ENCODE data around the gene S100A8. TPM values are rescaled to one million over a fixed set of nuclear protein-coding genes. Genes with fewer than 3 reads are reported as not detected.

The S100A8 gene
- total and polyA plus RNA-seq, 7 donors = 14.2 to 109 (median 82.2) TPM; not detected in 1

GRCh38 chr1:153396461-153396860, 5.6 kb upstream of the S100A8 start:
- Histone ChIP-seq H3K4me3 (no peak overlapping the region), H3K4me1 (no peaks in the 10 kb centered on the region), H3K27ac (no peak overlapping the region), H3K36me3 (no peaks in the 10 kb centered on the region), H3K9me3 (no peaks in the 10 kb centered on the region), H3K27me3 (peaks cover 0 to 11% (median 0%) of the 10 kb centered on the region in 3 donors)
- TF ChIP-seq CTCF (IDR thresholded peaks at IDR 0.05) (no peak), POLR2A (IDR thresholded peaks at IDR 0.05) (no peak), POLR2AphosphoS5 (IDR thresholded peaks at IDR 0.05) (no peak), EP300 (IDR thresholded peaks at IDR 0.05) (no peak)
- intact Hi-C loops (cut with DNase I) = no loop called here
- no peak for DNase-seq
- 77 to 89% methylated on average over 6 of the region's 6 CpGs for WGBS, 2 donors

- intact Hi-C loops (cut with DNase I) = no loop called here
- TF ChIP-seq CTCF (IDR thresholded peaks at IDR 0.05) = no peak
- no peak for TF ChIP-seq POLR2A (IDR thresholded peaks at IDR 0.05)
- no peak for TF ChIP-seq EP300 (IDR thresholded peaks at IDR 0.05)
- TF ChIP-seq POLR2AphosphoS5 (IDR thresholded peaks at IDR 0.05) = no peak
- H3K27ac ChIP-seq = no peak overlapping the region
- H3K27me3 ChIP-seq = peaks cover 0 to 11% (median 0%) of the 10 kb centered on the region in 3 donors
- H3K9me3 ChIP-seq = no peaks in the 10 kb centered on the region
- no peak for DNase-seq
- no peaks in the 10 kb centered on the region for H3K4me1 ChIP-seq
- no peak overlapping the region for H3K4me3 ChIP-seq
- 79 to 89% methylated on average over 6 of the region's 6 CpGs for WGBS, 2 donors
- H3K36me3 ChIP-seq = no peaks in the 10 kb centered on the region
Observed at GRCh38 chr1:153395776-153396175, 4.9 kb upstream of the S100A8 start.

GRCh38 chr1:153395136-153395685, 4.3 kb upstream of the S100A8 start:
- Histone ChIP-seq H3K4me3 (no peak overlapping the region), H3K4me1 (no peaks in the 10 kb centered on the region), H3K36me3 (no peaks in the 10 kb centered on the region), H3K9me3 (no peaks in the 10 kb centered on the region), H3K27me3 (peaks cover 0 to 11% (median 0%) of the 10 kb centered on the region in 3 donors), H3K27ac (no peak overlapping the region)
- intact Hi-C loops (cut with DNase I) = no loop called here
- no peak for TF ChIP-seq POLR2AphosphoS5 (IDR thresholded peaks at IDR 0.05)
- no peak for TF ChIP-seq POLR2A (IDR thresholded peaks at IDR 0.05)
- no peak for TF ChIP-seq CTCF (IDR thresholded peaks at IDR 0.05)
- no peak for TF ChIP-seq EP300 (IDR thresholded peaks at IDR 0.05)
- WGBS, 2 donors = 63 to 78% methylated on average over 7 of the region's 7 CpGs
- DNase-seq = no peak

GRCh38 chr1:153394391-153394790, 3.5 kb upstream of the S100A8 start:
- no peak overlapping the region for H3K27ac ChIP-seq
- WGBS, 2 donors = 83% methylated on average over 5 of the region's 5 CpGs

More at GRCh38 chr1:153394391-153394790, 3.5 kb upstream of the S100A8 start:
- H3K9me3 ChIP-seq = no peaks in the 10 kb centered on the region
- no peak overlapping the region for H3K4me3 ChIP-seq
- no peaks in the 10 kb centered on the region for H3K36me3 ChIP-seq
- H3K4me1 ChIP-seq = no peaks in the 10 kb centered on the region
- TF ChIP-seq EP300 (IDR thresholded peaks at IDR 0.05) (no peak), POLR2A (IDR thresholded peaks at IDR 0.05) (no peak), CTCF (IDR thresholded peaks at IDR 0.05) (no peak), POLR2AphosphoS5 (IDR thresholded peaks at IDR 0.05) (no peak)
- DNase-seq = no peak
- peaks cover 0 to 11% (median 0%) of the 10 kb centered on the region in 3 donors for H3K27me3 ChIP-seq
- intact Hi-C loops (cut with DNase I) = no loop called here
